Stimulated activated CD4-positive, alpha-beta T cell treated with anti-CD3 and anti-CD28 coated beads, Interleukin-2, amount 100 ng/mL, for 48 hours (primary cell): ENCODE data around the gene ZNF561.
A peak's percentile ranks its signal among the peaks of the same experiment; 100 is the strongest.
"Not testable (repeated sequence)": the region's sequence is repeated elsewhere in the genome, so short reads cannot be mapped to it uniquely, and the experiment has no call there.

Source experiments
- DNase-seq, 2 donors: peaks; one replicate each; pipeline ENCODE4 v3.0.0-alpha.2; 2020

ZNF561 gene

DNA sequence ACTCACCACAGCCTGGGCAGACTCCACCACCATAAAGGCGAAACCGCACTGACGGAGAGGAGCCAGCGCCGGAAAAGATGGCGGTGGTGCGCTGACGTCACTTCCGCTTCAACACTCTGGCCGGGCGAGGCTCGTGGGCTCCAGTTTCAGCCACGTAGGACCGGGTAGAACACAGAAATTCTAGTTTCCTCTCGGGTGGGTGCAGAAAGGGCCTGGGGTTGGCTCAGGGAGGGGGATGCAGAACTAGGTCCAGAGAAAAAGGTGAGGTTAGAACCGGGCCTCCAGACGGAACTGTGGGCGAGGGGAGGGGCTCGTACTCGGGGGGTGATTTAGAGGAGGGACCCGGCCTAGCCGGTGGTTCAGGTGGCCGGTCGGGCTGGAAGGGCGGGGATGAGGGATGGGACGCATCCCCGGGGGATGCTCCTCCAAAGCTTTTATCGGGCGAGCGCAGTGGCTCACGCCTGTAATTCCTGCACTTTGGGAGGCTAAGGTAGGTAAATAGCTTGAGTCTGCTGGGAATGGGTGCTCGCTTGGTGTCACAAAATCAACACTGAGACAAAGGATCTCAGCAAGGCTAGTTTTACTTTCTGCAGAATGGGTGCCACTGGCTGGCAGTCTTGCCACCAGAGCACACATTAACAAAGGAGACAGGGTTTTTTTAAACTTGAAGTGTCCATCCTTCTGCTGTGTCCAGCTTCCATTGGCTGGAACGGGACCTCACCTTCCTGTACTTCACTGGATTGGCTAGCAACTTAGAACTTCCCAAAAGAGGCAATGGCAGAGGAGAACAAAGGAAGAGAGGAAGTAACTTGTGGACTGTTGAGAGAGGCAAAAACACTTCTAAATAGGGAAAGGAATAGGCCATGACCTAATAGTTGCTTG is at the start of gene ZNF561:
TSS of gene ZNF561 (minus strand) at position 77 of the 882 bp plus-strand sequence. CDS start 1,776 bp downstream, outside the sequence.
- DNase-seq, result peak; percentile 78 to 84

DNA sequence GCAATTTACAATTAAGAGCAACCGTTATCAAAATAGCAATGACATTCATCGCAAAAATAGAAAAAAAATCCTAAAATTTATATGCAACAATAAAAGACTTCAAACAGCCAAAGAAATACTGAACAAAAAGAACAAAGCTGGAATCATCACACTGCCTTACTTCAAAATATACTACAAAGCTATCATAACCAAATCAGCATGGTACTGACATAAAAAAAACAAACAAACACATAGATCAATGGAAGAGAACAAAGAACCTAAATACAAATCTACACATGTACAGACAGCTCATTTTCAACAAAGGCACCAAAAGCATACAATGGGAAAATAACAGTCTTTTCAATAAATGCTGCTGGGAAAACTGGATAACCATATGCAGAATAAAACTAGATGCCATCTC is 47.5 kb upstream of the ZNF561 start:
- DNase-seq, result no peak

DNA sequence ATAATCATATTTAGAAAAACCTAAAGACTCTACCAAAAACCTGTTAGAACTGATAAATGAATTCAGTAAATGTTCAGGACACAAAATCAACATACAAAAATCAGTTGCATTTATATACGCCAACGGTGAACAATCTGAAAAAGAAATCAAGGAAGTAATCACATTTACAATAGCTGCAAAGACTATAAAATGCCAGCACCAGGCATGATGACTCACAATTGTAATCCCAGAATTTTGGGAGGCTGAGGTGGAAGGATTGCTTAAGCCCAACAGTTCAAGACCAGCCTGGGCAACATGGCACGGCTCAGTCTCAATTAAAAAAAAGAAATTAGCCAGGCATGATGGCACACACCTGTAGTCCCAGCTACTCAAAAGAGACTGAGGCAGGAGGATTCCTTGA is 46.9 kb upstream of the ZNF561 start:
- DNase-seq, result no peak

DNA sequence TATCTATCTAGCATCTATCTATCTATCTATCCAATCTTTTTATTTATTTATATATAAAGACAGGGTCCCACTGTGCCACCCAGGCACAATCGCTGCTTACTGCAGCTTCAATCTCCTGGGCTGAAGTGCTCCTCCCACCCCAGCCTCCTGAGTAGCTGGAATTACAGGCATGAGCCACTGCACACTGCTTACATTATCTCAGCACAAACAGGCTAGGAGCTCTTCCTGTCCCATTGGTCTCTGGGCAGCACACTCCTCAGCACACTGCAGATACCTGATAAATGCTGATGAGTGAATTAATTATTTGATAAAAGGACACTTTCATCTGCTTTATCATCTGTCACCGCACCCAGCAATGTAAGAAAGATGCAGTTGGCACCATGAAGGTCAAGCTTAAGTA is 37.7 kb upstream of the ZNF561 start:
- DNase-seq, result no peak

DNA sequence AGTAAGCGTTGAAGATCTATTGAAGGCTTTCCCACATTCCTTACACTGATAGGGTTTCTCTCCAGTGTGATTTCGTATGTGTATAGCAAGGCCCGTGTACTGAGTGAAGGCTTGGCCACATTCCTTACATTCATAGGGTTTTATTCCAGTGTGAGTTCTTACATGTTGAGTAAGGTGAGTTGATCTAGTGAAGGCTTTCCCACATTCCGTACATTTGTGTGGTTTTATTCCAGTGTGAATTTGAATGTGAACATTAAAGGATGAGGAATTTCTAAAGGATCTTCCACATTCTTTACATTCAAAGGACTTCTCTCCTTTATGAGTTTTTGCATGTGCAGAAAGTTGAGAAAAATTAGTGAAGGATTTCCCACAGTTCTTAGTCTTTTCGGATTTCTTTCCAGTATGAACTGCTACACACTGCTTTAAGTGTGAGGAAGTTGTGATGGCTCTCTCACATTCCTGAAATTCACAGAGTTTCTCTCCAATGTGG is 32.1 kb upstream of the ZNF561 start:
- not testable (repeated sequence) for DNase-seq

DNA sequence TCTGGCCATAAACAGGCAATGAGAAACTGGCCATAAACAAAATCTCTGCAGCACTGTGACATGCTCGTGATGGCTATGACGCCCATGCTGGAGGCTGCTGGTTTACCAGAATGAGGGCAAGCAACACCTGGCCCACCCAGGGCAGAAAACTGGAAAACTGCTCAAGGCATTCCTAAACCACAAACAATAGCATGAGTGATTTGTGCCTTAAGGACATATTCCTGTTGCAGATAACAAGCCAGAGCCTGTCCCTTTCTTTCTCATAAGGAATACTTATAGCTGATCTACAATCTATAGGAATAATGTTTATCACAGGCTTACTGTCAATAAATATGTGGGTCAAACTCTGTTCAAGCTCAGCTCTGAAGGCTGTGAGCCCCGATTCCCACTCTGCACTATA is 30.4 kb upstream of the ZNF561 start:
- not testable (repeated sequence) for DNase-seq

DNA sequence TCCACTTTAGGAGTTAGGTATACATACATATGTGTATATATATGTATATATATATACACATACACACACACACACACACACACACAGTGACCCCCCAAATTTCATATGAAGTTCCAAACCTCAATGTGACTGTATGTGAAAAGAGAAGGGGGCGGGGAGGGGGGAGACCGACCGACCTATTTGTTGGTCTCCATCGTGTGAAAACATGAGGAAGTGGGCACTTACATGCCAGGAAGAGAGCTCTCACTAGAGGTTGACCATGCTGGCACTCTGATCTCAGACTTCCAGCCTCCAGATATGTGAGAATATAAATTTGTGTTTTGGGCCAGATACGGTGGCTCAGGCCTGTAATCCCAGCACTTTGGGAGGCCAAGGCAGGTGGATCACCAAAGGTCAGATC is 29.3 kb upstream of the ZNF561 start:
- DNase-seq, result no peak

DNA sequence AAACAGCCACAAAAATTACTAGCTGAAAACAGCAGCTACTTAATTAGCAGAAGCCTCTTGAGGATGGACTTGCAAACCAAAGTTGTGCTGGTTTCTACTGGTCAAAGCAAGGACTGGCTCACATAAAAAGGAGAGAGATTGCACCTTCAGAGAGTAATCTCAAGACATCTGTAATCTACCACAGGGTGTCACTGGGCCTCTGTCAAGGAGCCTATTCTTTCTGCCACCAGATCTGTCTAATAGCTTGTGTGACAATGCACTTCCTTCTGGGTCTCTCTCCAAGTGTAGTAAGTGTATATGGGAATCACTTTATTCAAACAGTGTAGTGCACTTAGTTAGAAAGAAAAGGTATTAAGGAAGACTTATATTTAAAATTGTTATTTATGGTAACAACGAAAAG is 24.4 kb upstream of the ZNF561 start:
- no peak for DNase-seq

DNA sequence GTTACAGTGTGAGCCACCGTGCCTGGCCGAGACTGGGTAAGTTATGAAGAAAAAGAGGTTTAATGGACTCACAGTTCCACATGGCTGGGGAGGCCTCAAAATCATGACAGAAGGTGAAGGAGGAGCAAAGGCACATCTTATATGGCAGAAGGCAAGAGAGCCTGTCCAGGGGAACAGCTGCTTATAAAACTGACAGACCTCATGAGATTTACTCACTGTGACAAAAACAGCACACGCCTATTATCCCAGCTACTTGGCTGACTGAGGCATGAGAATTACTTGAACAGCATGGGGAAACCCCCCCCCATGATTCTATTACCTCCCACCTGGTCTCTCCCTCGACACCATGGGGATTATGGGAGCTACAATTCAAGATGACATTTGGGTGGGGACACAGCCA is 23.4 kb upstream of the ZNF561 start:
- no peak for DNase-seq

DNA sequence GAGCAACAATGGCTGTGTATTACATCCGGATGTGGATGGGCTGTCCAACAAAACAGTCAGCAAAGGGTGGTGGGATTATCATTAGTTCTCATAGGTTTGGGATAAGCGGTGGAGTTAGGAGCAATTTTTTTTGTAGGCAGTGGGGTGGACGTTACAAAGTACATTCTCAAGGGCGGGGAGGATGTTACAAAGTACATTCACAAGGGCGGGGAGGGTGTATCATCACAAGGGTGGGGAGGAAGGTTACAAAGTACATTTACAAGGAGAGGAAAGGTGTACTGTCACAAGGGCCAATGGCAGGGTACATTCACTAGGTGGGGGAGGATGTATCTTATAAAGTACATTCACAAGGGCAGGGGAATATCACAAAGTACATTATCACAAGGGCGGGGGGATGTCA is 20.8 kb upstream of the ZNF561 start:
- no peak for DNase-seq

DNA sequence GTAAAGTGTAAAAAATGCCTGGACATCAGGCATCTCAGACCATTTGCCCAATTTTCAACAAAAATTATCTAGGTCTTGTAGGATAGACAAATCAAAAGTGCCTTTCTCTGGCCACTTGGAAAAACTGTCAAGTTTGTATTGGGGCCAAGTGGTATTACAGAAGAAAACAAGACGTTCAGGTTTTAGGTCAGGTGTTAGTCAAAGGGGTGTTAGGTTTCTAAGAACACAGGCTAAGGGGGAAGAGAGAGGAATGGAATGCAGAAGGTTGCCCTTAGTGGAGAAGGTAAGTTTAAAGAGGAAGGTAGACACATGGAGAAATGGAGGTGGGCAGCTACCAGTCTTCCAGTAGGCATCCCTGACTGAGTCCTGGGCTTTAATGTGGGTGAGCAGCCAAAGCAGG is 19.9 kb upstream of the ZNF561 start:
- DNase-seq, result no peak

DNA sequence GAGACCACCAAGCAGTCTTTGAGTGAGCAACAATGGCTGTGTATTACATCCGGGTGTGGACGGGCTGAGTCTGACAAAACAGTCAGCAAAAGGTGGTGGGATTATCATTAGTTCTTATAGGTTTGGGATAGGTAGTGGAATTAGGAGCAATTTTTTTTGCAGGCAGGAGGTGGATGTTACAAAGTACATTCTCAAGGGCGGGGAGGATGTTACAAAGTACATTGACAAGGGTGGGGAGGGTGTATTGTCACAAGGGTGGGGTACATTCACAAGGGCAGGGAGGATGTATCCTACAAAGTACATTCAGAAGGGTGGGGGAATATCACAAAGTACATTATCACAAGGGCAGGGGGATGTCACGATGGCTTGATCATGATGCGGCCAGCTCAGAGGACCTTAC is 15.0 kb upstream of the ZNF561 start:
- DNase-seq, result no peak

DNA sequence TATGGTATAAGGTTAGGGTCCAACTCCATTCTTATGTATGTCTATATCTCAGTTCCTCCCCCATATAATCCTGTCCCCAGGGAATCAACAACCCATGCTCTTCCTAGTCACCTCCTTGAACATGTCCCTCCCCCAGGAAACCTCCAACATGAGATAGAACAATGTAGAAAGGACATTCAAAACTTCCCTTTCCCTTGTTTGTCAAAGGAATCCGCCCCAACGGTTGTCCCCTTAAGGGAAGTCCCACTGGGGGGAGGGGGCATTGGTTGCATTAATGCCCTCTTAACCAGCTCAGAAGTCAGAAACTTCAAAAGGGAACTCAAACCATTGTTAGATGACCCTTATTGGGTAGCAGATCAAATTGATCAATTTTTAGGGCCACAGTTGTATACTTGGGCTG is 6.8 kb upstream of the ZNF561 start:
- DNase-seq, result no peak

DNA sequence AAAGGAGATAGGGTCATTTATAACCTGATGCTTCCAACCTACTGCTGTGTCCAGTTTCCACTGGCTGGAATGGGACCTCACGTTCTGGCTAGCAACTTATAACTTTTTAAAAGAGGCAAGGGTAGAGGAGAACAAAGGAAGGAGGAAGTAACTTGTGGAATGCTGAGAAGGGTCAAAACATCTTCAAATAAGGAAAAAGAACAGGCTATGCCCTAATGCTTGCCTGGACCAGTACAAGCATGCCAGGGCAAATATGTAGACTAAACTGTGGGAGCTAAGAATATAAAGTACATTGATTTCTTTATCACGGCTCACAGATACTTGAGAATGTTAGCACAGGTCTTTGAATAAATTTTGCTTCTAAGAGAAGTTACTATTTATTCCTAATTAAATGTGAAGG is 1.5 kb upstream of the ZNF561 start:
- DNase-seq, result no peak

DNA sequence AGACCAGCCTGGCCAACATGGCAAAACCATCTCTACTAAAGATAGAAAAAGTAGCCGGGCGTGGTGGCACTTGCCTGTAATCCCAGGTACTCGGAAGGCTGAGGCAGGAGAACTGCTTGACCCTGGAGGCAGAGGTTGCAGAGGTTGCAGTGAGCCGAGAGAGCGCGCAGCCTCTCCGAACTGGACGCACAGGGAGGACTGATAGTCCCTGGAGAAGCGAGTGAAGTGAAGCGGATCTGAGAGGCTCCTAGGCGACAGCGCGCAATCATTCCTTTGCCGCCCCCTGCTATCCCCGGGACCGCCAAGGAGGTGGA is 233 bp downstream of the ZNF561 start:
- no peak for DNase-seq

DNA sequence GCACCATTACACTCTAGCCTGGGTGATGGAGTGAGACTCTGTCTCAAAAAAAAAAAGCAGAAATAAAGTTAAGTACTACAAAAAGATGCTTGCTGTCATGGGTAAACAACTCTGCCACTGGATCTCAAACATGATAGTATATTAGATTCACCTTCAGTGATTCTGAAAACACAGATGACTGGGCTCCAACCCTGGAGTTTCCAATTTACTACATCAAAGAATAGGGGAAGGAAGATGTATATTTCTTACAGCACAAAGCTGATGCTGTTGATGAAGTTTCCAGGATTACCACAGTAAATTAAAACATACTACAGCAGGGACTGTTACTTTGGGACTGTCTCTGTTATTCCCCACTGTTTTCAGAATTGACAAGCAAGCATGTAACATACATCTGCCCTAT is 5.2 kb downstream of the ZNF561 start:
- no peak for DNase-seq

DNA sequence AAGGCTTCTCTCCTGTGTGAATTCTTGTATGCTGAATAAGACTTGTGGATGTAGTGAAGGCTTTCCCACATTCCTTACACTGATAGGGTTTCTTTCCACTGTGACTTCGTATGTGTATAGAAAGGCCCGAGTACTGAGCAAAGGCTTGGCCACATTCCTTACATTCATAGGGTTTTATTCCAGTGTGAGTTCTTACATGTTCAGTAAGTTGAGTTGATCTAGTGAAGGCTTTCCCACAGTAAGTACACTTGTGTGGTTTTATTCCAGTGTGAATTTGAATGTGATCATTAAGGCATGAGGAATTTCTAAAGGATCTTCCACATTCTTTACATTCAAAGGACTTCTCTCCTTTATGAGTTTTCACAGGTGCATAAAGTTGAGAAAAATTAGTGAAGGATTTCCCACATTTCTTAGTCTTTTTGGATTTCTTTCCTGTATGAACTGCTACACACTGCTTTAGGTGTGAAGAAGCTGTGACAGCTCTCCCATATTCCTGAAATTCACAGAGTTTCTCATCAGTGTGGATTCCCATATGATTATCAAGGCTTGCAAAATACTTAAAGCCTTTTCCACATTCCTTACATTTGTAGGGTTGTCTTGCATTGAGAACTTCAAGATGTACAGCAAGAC is 10.4 kb downstream of the ZNF561 start:
- no peak for DNase-seq

DNA sequence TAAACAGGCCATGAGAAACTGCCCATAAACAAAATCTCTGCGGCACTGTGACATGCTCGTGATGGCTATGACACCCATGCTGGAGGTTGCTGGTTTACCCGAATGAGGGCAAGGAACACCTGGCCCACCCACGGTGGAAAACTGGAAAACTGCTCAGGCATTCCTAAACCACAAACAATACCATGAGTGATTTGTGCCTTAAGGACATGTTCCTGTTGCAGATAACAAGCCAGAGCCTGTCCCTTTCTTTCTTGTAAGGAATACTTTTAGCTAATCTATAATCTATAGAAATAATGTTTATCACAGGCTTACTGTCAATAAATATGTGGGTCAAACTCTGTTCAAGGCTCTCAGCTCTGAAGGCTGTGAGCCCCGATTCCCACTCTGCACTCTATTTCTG is 12.1 kb downstream of the ZNF561 start:
- no peak for DNase-seq

DNA sequence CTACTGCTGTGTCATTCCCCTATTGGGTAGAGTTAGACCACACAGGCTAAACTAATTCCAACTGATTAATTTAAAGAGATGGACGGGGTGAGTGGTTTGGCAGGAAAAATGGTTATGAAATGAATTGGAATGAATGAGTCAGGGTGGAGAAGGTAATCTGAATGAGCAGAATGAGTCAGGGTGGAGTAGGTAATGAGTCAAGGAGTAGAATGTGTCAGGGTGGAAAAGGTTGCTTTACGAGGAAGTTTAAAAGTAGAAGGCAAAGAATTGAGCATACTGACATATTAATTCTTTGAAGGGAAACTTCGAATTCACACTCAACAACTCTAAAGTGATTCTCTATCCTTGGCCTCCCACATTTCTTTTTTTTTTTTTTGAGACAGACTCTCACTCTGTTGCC is 24.0 kb downstream of the ZNF561 start:
- DNase-seq, result no peak

DNA sequence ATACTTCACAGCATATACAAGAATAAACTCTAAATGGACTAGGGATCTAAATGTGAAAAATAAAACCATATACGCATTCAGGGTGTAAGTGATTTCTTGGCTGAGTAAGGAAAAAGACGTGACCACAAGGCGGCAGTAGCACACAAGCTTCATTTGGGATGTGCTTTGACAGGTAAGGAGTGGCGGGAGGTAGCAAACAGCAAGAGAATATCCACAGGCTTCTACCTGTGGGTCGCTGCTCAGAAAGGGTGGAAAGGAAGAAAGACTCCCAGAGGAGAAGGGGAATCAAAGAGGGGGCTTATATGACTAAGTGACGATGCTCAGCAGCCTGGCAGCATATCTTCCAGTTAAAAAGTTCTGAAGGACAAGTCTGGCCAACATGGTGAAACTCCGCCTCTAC is 34.3 kb downstream of the ZNF561 start:
- peak; percentile 69 to 76 for DNase-seq

DNA sequence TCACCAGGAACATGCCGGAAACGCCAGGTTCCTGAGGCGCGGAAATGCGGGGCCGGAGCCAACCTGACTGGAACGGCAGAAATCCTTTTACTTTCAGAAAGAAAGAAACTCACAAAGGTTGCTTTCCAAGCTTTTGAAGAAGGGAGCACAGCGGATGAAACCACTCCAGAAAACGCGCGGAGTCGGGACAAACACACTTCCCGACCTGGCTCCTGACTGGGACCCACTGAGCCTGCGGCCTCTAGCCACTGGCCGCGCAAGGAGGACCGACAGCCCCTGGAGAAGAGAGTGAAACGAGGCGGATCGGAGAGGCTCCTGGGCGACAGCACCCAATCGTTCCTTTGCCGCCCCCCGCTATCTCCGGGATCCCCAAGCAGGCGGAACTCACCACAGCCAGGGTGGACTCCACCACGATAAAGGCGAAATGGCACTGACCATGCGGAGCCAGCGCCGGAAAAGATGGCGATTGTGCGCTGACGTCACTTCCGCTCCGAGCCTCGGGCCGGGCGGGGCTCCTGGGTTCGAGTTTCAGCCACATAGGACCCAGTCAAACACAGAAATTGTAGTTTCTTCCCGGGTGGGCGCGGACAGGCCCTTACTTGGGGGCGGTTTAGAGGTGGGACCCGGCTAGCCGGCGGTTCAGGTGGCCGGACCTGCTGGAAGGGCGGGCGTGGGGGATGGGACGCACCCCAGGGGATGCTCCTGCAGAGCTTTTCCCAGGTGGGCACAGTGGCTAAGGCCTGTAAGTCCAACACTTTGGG is 36.8 kb downstream of the ZNF561 start, which contains the start of gene ZNF121:
TSS of gene ZNF121 (minus strand) at position 432 of the 761 bp plus-strand sequence. CDS start 16,407 bp downstream, outside the sequence.
- peak; percentile 77 to 81 for DNase-seq

DNA sequence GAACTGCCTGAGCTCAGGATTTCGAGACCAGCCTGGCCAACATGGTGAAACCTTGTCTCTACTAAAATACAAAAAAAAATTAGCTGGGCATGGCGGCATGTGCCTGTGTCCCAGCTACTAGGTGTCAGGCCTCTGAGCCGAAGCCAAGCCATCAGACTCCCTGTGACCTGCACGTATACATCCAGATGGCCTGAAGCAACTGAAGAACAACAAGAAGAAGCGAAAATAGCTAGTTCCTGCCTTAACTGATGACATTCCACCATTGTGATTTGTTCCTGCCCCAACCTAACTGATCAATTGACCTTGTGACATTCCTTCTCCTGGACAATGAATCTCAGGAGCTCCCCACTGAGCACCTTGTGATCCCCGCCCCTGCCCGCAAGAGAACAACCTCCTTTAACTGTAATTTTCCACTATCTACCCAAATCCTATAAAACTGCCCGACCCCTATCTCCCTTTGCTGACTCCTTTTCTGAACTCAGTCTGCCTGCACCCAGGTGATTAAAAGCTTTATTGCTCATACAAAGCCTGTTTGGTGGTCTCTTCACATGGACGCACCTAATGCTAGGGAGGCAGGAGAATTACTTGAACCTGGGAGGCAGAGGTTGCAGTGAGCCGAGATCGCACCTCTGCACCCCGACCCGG is 38.8 kb downstream of the ZNF561 start:
- not testable (repeated sequence) for DNase-seq

DNA sequence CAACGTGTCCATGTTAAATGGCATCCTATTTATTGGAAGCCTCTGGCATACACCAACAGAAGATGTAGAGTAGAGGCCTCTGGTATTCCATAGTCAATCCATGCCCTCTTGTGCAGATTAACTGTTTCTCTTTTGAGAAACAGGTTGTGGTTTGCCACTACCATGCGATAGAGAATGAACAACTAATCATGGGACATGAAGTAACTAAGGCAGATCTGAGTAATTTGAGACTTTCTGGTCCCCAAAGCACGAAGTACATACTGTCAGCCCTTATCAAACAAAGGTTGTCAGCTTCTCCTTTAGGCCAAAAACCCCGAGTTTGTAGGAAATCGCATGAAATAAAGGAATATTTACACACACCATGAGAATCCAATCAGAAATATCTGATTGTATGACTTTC is 40.3 kb downstream of the ZNF561 start:
- no peak for DNase-seq
